Esophagus muscularis mucosa (tissue), 3 donors: ENCODE results near the gene PAOX.

Source experiments
- CTCF ChIP-seq, 3 experiments: fragments of 200-600 bp in 2 of 3; fragments of 450-650 bp in 1 of 3; sonication (generic) in 2 of 3; IDR thresholded peaks; one replicate each; pipeline ENCODE4 v1.5.1; 2017 to 2019; ENCODE audit warnings: antibody characterized with exemption in 3 of 3, mild to moderate bottlenecking in 2 of 3, moderate library complexity in 1 of 3
- POLR2A ChIP-seq: fragments of 450-650 bp; IDR thresholded peaks from one replicate; pipeline ENCODE4 v1.6.1; 2017; ENCODE audit warnings: antibody characterized with exemption, moderate library complexity, mild to moderate bottlenecking, low read depth
- POLR2AphosphoS5 ChIP-seq, 2 donors: sonication (generic); formaldehyde crosslinking; IDR thresholded peaks; one replicate each; pipeline ENCODE4 v1.6.1; 2017; ENCODE audit warnings: antibody characterized with exemption in 2 of 2

- TF ChIP-seq CTCF (IDR thresholded peaks at IDR 0.05) (no peak), POLR2AphosphoS5 (IDR thresholded peaks at IDR 0.05) (no peak), POLR2A (no peak)
Measured at GRCh38 chr10:133361773-133362441, 17.2 kb upstream of the PAOX start.
